Activated T-helper 2 cell treated with anti-CD3 and anti-CD28 coated beads, Interferon-gamma antibody, Interleukin-2, Interleukin-4, amounts not matched to agents 10 μg/mL and 5 μg/mL and 100 μg/mL, durations not matched to agents 14 hours and 24 hours and 36 hours (primary cell): ENCODE measurements around the gene RGS19. TPM values are rescaled to one million over a fixed set of nuclear protein-coding genes. Genes with fewer than 3 reads are reported as not detected.

Source experiments
- DNase-seq: peaks from one replicate; pipeline ENCODE4 v3.0.0; 2021; ENCODE audit warnings: low spot score
- H3K27ac Mint-ChIP-seq: one replicate; pipeline ENCODE4 v1.8.0; 2021; ENCODE audit warnings: mixed read lengths
- H3K27me3 Mint-ChIP-seq: one replicate; pipeline ENCODE4 v1.8.0; 2021; ENCODE audit warnings: low read depth, mixed read lengths
- H3K36me3 Mint-ChIP-seq: one replicate; pipeline ENCODE4 v1.8.0; 2021; ENCODE audit warnings: low read depth, mixed read lengths
- H3K4me1 Mint-ChIP-seq: one replicate; pipeline ENCODE4 v1.8.0; 2021; ENCODE audit warnings: low read depth, mixed read lengths
- H3K4me3 Mint-ChIP-seq: one replicate; pipeline ENCODE4 v1.8.0; 2021; ENCODE audit warnings: low read depth, mild to moderate bottlenecking, moderate library complexity, mixed read lengths
- H3K9me3 Mint-ChIP-seq: one replicate; pipeline ENCODE4 v1.8.0; 2021; ENCODE audit warnings: mixed read lengths
- intact Hi-C: fragments of 100-400 bp; cut with micrococcal nuclease; formaldehyde crosslinking; loops from one replicate; pipeline ENCODE4 v1.15.1; 2023
- total RNA-seq: library from RNA; stranded (reverse); gene quantifications from 2 replicates; pipeline ENCODE4 v1.2.3, GENCODE V29; 2022

Gene RGS19
- total RNA-seq, 1 donor from 2014 or later, result 42.0 TPM

DNA sequence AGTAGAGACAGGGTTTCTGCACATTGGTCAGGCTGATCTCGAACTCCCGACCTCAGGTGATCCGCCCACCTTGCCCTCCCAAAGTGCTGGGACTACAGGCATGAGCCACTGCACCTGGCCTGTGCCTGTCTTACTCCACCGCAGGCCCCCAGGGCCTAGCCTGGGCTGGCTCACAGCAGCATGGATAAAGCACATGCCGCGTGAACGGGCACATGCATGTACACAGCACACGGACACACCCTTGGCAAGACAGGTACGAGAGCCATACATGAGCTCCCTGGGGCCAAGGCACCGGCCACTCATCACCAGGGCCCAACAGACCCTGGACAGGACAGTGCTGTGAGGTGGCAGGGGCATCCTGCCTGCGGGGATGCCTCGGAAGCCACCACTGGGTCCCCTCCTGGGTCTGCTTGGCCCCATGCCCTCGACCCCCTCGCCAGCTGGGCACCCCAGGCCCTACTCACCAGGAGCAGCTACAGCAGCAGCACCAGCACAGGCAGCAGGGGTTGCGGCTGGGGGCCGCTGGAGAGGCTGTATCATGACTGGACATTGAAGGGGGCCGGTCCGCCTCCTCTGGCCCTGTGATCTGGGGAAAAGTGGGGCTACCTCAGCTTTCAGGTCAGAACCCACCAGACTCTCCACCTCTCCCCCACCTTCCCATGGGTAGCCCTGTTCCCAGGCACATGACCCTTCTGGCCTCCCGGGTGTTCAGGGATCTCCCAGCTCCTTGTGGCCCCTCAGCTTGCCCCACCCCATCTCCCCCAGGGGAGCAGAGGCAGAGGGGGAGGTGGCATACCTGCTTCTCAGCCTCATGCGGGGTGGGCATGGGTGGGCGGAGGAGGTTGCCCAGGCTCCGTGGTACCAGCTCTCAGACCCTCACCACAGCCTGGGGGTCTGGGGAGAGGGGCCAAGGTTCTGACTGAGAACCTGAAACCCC, 3.0 kb downstream of the RGS19 start:
- Mint-ChIP-seq H3K27ac (no peak overlapping the region), H3K27me3 (peaks cover 2% of the 10 kb centered on the region), H3K4me3 (peak overlapping the region; percentile 30), H3K36me3 (peaks cover 30% of the 10 kb centered on the region), H3K9me3 (no peaks in the 10 kb centered on the region), H3K4me1 (peaks cover 14% of the 10 kb centered on the region)
- no peak for DNase-seq
- intact Hi-C loops, result loop anchor here (5.0 kb wide), 1 partner anchor 94 kb away; the partner anchor contains the start of gene PRPF6

- no peak overlapping the region for H3K27ac Mint-ChIP-seq
- DNase-seq, result no peak
- H3K4me3 Mint-ChIP-seq, result no peak overlapping the region
- H3K9me3 Mint-ChIP-seq, result no peaks in the 10 kb centered on the region
- intact Hi-C loops, result loop anchor here (5.0 kb wide), 1 partner anchor 93 kb away; the partner anchor contains the start of gene PRPF6
- H3K36me3 Mint-ChIP-seq, result peaks cover 30% of the 10 kb centered on the region
- no peaks in the 10 kb centered on the region for H3K27me3 Mint-ChIP-seq
- peaks cover 13% of the 10 kb centered on the region for H3K4me1 Mint-ChIP-seq
Observed at GRCh38 chr20:64075556-64075955, 3.8 kb downstream of the RGS19 start.

DNA sequence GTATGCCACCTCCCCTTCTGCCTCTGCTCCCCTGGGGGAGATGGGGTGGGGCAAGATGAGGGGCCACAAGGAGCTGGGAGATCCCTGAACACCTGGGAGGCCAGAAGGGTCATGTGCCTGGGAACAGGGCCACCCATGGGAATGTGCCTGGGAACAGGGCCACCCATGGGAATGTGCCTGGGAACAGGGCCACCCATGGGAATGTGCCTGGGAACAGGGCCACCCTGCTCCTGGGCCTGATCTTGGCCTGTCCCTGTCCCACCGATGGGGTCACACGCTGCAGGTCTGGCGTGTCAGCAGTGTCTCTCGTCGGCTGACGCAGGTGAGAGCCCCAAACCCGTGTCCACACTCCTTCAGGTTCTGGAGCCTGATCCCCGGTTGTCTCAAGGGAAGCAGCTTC, 4.4 kb downstream of the RGS19 start:
- Mint-ChIP-seq H3K27me3 (no peaks in the 10 kb centered on the region), H3K9me3 (no peaks in the 10 kb centered on the region), H3K27ac (no peak overlapping the region), H3K36me3 (peaks cover 30% of the 10 kb centered on the region), H3K4me3 (no peak overlapping the region), H3K4me1 (peaks cover 10% of the 10 kb centered on the region)
- intact Hi-C loops, result loop anchor here (5.0 kb wide), 1 partner anchor 93 kb away; the partner anchor contains the start of gene PRPF6
- DNase-seq, result no peak

DNA sequence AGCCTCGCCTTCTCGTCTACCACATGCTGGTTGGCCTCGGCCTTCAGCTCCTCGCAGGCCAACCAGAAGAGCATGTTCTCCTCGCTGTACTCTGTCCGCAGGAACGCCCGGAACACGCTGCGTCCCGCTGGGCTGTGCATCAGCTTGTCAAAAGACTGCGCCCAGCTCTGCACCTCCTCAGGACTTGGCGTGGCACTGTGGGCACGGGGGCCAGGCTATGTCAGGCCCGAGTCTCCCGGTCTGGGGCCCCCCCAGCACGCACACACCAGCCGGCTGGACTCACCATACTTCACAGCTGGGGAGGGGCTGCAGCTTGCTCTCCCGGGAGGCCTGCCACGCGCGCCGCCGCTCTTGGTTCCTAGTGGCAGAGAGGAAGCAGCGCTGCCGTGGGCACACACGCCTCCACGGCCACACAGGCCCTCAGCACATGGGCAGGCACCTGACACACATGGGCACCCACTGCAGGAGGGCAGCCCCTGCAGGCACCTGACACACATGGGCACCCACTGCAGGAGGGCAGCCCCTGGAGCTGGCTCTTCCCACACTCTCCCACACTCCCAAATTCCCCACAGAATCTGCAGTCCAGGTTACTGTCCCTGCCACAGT, 5.0 kb downstream of the RGS19 start:
- Mint-ChIP-seq H3K4me3 (no peak overlapping the region), H3K36me3 (peaks cover 30% of the 10 kb centered on the region), H3K9me3 (no peaks in the 10 kb centered on the region), H3K4me1 (peaks cover 10% of the 10 kb centered on the region), H3K27me3 (no peaks in the 10 kb centered on the region), H3K27ac (no peak overlapping the region)
- intact Hi-C loops, result no loop called here
- DNase-seq, result no peak

DNA sequence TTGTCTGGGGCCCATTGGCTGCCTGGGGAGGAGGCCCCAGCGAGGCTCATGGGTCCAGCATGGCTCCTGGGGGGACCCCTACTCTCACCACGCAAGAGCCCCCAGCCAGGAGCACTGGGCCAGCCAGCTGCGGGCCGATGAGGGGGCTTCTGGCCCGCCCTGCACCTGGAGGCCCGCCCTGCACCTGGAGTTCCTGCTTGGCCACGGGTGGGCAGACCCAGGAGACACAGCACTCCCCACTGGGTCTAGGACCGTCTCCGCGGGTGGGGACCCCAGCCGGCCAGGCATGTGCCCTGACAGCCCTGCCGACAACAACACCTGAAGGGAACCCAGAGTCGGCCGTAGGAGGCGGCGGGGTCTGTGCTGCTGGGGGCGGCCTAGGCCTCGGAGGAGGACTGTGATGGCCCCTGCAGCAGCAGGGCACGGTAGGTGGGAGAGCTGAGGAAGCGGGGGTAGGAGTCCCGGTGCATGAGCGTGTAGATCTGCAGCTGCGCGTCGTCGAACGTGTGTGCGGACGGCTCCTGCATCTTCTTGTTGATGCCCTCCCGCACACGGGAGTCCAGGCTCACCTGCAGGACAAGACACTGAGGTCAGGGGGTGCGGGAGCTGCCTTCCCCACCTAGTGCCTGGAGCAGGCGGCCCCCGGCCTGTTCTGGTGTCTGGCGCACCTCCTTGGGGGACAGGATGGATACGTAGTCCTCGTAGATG, 5.7 kb downstream of the RGS19 start:
- H3K4me3 Mint-ChIP-seq, result no peak overlapping the region
- no peak for DNase-seq
- H3K9me3 Mint-ChIP-seq, result no peaks in the 10 kb centered on the region
- H3K27ac Mint-ChIP-seq, result no peak overlapping the region
- intact Hi-C loops, result no loop called here
- peaks cover 27% of the 10 kb centered on the region for H3K36me3 Mint-ChIP-seq
- H3K27me3 Mint-ChIP-seq, result no peaks in the 10 kb centered on the region
- peaks cover 8% of the 10 kb centered on the region for H3K4me1 Mint-ChIP-seq

GRCh38 chr20:64072498-64073063, 6.7 kb downstream of the RGS19 start:
- DNase-seq, result no peak
- no peaks in the 10 kb centered on the region for H3K27me3 Mint-ChIP-seq
- peaks cover 6% of the 10 kb centered on the region for H3K4me1 Mint-ChIP-seq
- H3K4me3 Mint-ChIP-seq, result no peak overlapping the region
- H3K27ac Mint-ChIP-seq, result no peak overlapping the region
- H3K9me3 Mint-ChIP-seq, result no peaks in the 10 kb centered on the region
- peaks cover 24% of the 10 kb centered on the region for H3K36me3 Mint-ChIP-seq
- intact Hi-C loops, result no loop called here

GRCh38 chr20:64071341-64072332, 7.7 kb downstream of the RGS19 start:
- no peaks in the 10 kb centered on the region for H3K27me3 Mint-ChIP-seq
- H3K36me3 Mint-ChIP-seq, result peaks cover 24% of the 10 kb centered on the region
- H3K4me3 Mint-ChIP-seq, result no peak overlapping the region
- intact Hi-C loops, result no loop called here
- no peak for DNase-seq
- H3K9me3 Mint-ChIP-seq, result no peaks in the 10 kb centered on the region
- H3K4me1 Mint-ChIP-seq, result peaks cover 14% of the 10 kb centered on the region
- H3K27ac Mint-ChIP-seq, result no peak overlapping the region

- peaks cover 19% of the 10 kb centered on the region for H3K36me3 Mint-ChIP-seq
- H3K4me1 Mint-ChIP-seq, result peaks cover 27% of the 10 kb centered on the region
- H3K9me3 Mint-ChIP-seq, result no peaks in the 10 kb centered on the region
- intact Hi-C loops, result no loop called here
- H3K4me3 Mint-ChIP-seq, result no peak overlapping the region
- H3K27ac Mint-ChIP-seq, result no peak overlapping the region
- no peaks in the 10 kb centered on the region for H3K27me3 Mint-ChIP-seq
- no peak for DNase-seq
Observed at GRCh38 chr20:64070244-64070993, 8.9 kb downstream of the RGS19 start.

DNA sequence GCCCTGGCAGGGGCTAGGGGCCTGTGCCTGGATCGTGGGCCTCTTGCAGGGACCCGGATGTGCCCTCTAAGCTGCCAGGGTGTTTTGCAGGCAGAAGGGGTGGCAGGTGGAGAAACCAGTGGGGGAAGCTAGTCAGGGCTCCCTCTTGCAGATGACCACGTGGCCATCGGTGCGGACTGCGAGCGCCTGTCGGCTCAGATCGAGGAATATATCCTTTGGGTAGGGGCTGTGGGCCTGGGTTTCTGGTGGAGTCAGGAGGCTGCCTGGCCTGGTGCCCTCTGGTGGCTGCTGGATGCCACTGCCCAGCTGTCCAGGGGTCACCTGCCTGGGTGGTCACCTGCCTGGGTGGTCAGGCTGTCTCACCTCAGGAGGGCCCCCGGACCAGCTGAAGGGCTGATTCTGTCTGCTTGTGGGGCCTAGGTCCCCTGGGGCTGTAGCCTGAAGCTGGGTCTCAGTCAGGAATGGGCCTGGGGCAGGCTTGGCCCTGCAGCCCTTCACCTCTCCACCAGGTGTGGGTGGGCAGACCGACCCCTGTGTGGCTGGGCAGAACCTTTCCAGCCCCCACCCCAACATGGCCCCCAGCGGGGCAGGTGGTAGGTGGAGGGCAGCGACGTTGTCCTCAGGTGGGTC, 9.6 kb downstream of the RGS19 start:
- H3K4me1 Mint-ChIP-seq, result peaks cover 32% of the 10 kb centered on the region
- no peak for DNase-seq
- no peak overlapping the region for H3K27ac Mint-ChIP-seq
- H3K9me3 Mint-ChIP-seq, result no peaks in the 10 kb centered on the region
- no peaks in the 10 kb centered on the region for H3K27me3 Mint-ChIP-seq
- intact Hi-C loops, result loop anchor here (10.0 kb wide), 1 partner anchor 435 kb away; no protein-coding TSS in a partner anchor
- H3K4me3 Mint-ChIP-seq, result no peak overlapping the region
- H3K36me3 Mint-ChIP-seq, result peaks cover 18% of the 10 kb centered on the region

- Mint-ChIP-seq H3K4me1 (peaks cover 37% of the 10 kb centered on the region), H3K27ac (no peak overlapping the region), H3K4me3 (no peak overlapping the region), H3K9me3 (no peaks in the 10 kb centered on the region), H3K36me3 (peaks cover 13% of the 10 kb centered on the region), H3K27me3 (no peaks in the 10 kb centered on the region)
- intact Hi-C loops, result loop anchor here (10.0 kb wide), 1 partner anchor 434 kb away; no protein-coding TSS in a partner anchor
- DNase-seq, result no peak
Observed at GRCh38 chr20:64069209-64069613, 10.1 kb downstream of the RGS19 start.
